Measurements from ENCODE around the gene WNT7A. TPM values are rescaled to one million over a fixed set of nuclear protein-coding genes. Genes with fewer than 3 reads are reported as not detected.

WNT7A gene
- total RNA-seq, 3 donors from 2014 or later: not detected

GRCh38 chr3:13772885-13773745 is 106.8 kb downstream of the WNT7A start:
- DNase-seq (no peak), ATAC-seq (no peak)
- Histone ChIP-seq H3K4me1 (ENCODE audit: low read depth) (no peaks in the 10 kb centered on the region), H3K9me3 (no peaks in the 10 kb centered on the region), H3K36me3 (ENCODE audit: low read depth) (no peaks in the 10 kb centered on the region), H3K4me3 (no peak overlapping the region)
- no peak for TF ChIP-seq CTCF (IDR thresholded peaks at IDR 0.05)
- intact Hi-C loops (cut with DNase I, micrococcal nuclease): no loop called here

- Histone ChIP-seq H3K4me3 (no peak overlapping the region), H3K36me3 (ENCODE audit: low read depth) (no peaks in the 10 kb centered on the region), H3K4me1 (ENCODE audit: low read depth) (no peaks in the 10 kb centered on the region), H3K9me3 (no peaks in the 10 kb centered on the region)
- ATAC-seq (no peak), DNase-seq (no peak)
- intact Hi-C loops (cut with DNase I, micrococcal nuclease): no loop called here
- TF ChIP-seq CTCF (IDR thresholded peaks at IDR 0.05): no peak
Observed at GRCh38 chr3:13772321-13772745, 107.5 kb downstream of the WNT7A start.

- no peak for DNase-seq
- TF ChIP-seq CTCF (IDR thresholded peaks at IDR 0.05): no peak
Observed at GRCh38 chr3:13771496-13771895, 108.4 kb downstream of the WNT7A start.

GRCh38 chr3:13770170-13771169 is 109.4 kb downstream of the WNT7A start:
- ATAC-seq (no peak), DNase-seq (no peak)
- no peaks in the 10 kb centered on the region for H3K36me3 ChIP-seq (ENCODE audit: low read depth)
- intact Hi-C loops (cut with DNase I, micrococcal nuclease): no loop called here
- TF ChIP-seq CTCF (IDR thresholded peaks at IDR 0.05): no peak
- H3K4me1 ChIP-seq (ENCODE audit: low read depth): no peaks in the 10 kb centered on the region
- no peaks in the 10 kb centered on the region for H3K9me3 ChIP-seq
- H3K4me3 ChIP-seq: no peak overlapping the region

More at GRCh38 chr3:13771496-13771895, 108.4 kb downstream of the WNT7A start:
- H3K9me3 ChIP-seq: no peaks in the 10 kb centered on the region
- no peak overlapping the region for H3K4me3 ChIP-seq
- intact Hi-C loops (cut with DNase I, micrococcal nuclease): no loop called here
- no peaks in the 10 kb centered on the region for H3K36me3 ChIP-seq (ENCODE audit: low read depth)
- H3K4me1 ChIP-seq (ENCODE audit: low read depth): no peaks in the 10 kb centered on the region
- ATAC-seq: no peak

GRCh38 chr3:13769422-13769821 is 110.4 kb downstream of the WNT7A start:
- intact Hi-C loops (cut with DNase I, micrococcal nuclease): no loop called here
- no peaks in the 10 kb centered on the region for H3K4me1 ChIP-seq (ENCODE audit: low read depth)
- TF ChIP-seq CTCF (IDR thresholded peaks at IDR 0.05): no peak
- no peak for DNase-seq
- H3K36me3 ChIP-seq (ENCODE audit: low read depth): no peaks in the 10 kb centered on the region
- no peak overlapping the region for H3K4me3 ChIP-seq
- ATAC-seq: no peak
- H3K9me3 ChIP-seq: no peaks in the 10 kb centered on the region
